Common myeloid progenitor, CD34-positive (primary cell): Measurements from ENCODE around the gene CHMP6.

Experiments used
- CTCF ChIA-PET: fragments of 350-600 bp; sonication (Branson Sonifier 250); formaldehyde crosslinking; loops from one replicate; lab custom pipeline; 2021; ENCODE audit warnings: antibody characterized with exemption; lab: Charles Lee
- POLR2A ChIA-PET: fragments of 350-600 bp; sonication (Branson Sonifier 250); formaldehyde crosslinking; loops from one replicate; lab custom pipeline; 2021; ENCODE audit warnings: antibody characterized with exemption; lab: Charles Lee
- DNase-seq, 3 donors: peaks; one replicate each; pipeline versions ENCODE4 v3.0.0 to v3.0.0-alpha.2; 2013
- H3K27ac ChIP-seq, 2 experiments: 1 replicate in 1 of 2; 2 replicates in 1 of 2; pipeline ENCODE4 v1.7.0; 2013; ENCODE audit warnings: inconsistent platforms in 2 of 2, low read length in 2 of 2, mild to moderate bottlenecking in 2 of 2, low read depth in 1 of 2, moderate library complexity in 1 of 2; ENCODE audit not compliant: severe bottlenecking in 2 of 2, insufficient read depth in 1 of 2, poor library complexity in 1 of 2
- H3K27me3 ChIP-seq, 5 experiments: replicated peaks in 2 of 5; 1 replicate in 3 of 5; 2 replicates in 2 of 5; pipeline versions ENCODE4 v1.6.1 to v1.7.0; 2013; ENCODE audit warnings: low read length in 4 of 5, mild to moderate bottlenecking in 2 of 5, moderate library complexity in 2 of 5, inconsistent platforms in 1 of 5; ENCODE audit not compliant: insufficient read depth in 5 of 5, control insufficient read depth in 4 of 5
- H3K36me3 ChIP-seq, 4 experiments: 1 replicate in 2 of 4; 2 replicates in 2 of 4; pipeline versions ENCODE4 v1.6.1 to v1.7.0; 2013; ENCODE audit warnings: low read length in 3 of 4, control low read depth in 1 of 4, mild to moderate bottlenecking in 1 of 4; ENCODE audit not compliant: control insufficient read depth in 4 of 4, insufficient read depth in 4 of 4
- H3K4me1 ChIP-seq, 4 experiments: 1 replicate in 3 of 4; 2 replicates in 1 of 4; pipeline versions ENCODE4 v1.6.1 to v1.7.1; 2013; ENCODE audit warnings: low read length in 3 of 4, mild to moderate bottlenecking in 3 of 4, control low read depth in 1 of 4, inconsistent platforms in 1 of 4, moderate library complexity in 1 of 4; ENCODE audit not compliant: control insufficient read depth in 4 of 4, insufficient read depth in 4 of 4; ENCODE audit errors: control extremely low read depth in 1 of 4
- H3K4me3 ChIP-seq, 7 experiments: 1 replicate in 4 of 7; 2 replicates in 3 of 7; pipeline versions ENCODE4 v1.5.1 to v1.7.0; 2013; ENCODE audit warnings: mild to moderate bottlenecking in 7 of 7, low read length in 6 of 7, moderate library complexity in 6 of 7, inconsistent platforms in 2 of 7, low read depth in 2 of 7, control low read depth in 1 of 7; ENCODE audit not compliant: insufficient read depth in 4 of 7, control insufficient read depth in 1 of 7; ENCODE audit errors: extremely low read depth in 1 of 7
- H3K9me3 ChIP-seq, 5 experiments: 1 replicate in 4 of 5; 2 replicates in 1 of 5; pipeline versions ENCODE4 v1.6.1 to v1.7.1; 2013; ENCODE audit warnings: low read length in 4 of 5, mild to moderate bottlenecking in 2 of 5, inconsistent platforms in 1 of 5, low read depth in 1 of 5, moderate library complexity in 1 of 5; ENCODE audit not compliant: control insufficient read depth in 4 of 5, insufficient read depth in 2 of 5; ENCODE audit errors: control extremely low read depth in 1 of 5
- WGBS: methylation state at CpG from one replicate; pipeline ENCODE4 v1.1.5; 2013; ENCODE audit not compliant: insufficient coverage; 5-methylcytosine and 5-hydroxymethylcytosine counted together

Gene CHMP6

DNA sequence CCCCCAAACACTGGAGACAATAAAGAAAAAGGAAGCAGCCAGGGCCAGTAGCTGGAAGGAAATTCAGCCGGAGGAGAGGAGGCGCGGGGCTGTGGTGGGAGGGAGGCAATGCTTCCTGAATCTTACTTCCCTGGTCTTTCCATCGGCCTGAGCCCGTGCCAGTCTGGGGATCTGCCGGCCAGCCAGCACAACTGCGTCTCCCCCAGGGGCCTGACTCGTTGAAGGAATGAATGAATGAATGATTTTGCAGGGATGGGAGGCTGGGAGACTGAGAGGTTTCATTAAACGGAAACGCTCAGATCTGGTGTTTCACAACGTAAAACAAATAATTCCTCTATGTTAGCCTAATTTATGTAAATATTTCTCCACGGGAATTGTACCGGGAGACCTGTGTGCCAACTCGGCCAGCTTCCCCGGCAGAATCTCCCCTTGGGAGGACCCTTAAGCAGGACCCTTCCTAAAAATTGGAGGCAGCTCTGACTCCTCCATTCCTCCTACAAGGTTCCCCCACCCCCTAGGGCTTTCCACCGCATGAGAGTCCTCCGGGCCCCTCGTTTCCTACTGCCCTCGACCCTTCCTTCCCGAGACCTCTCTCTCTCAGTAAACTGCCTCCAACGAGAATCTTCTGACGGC, 42.0 kb downstream of the CHMP6 start:
- peaks cover 0 to 39% (median 35%) of the 10 kb centered on the region in 4 experiments for H3K4me1 ChIP-seq
- POLR2A ChIA-PET = no interaction called here
- peaks cover 0 to 25% (median 7%) of the 10 kb centered on the region in 5 experiments for H3K27me3 ChIP-seq
- CTCF ChIA-PET = interaction anchor here (1.2 to 2.6 kb wide), 3 partner anchors 8 to 55 kb away, joined by 3 to 10 read pairs (median 8); no protein-coding TSS in a partner anchor
- peak in 2 of 3 donors; percentile 28 to 42 for DNase-seq
- H3K36me3 ChIP-seq = peaks cover 2 to 21% (median 8%) of the 10 kb centered on the region in 4 experiments
- H3K27ac ChIP-seq = peak overlapping the region in 1 of 2 experiments; percentile 43
- H3K9me3 ChIP-seq = no peaks in the 10 kb centered on the region
- 0% methylated on average over 13 of the region's 22 CpGs for WGBS
- H3K4me3 ChIP-seq = peak overlapping the region; percentile 45 to 88 (median 75)

DNA sequence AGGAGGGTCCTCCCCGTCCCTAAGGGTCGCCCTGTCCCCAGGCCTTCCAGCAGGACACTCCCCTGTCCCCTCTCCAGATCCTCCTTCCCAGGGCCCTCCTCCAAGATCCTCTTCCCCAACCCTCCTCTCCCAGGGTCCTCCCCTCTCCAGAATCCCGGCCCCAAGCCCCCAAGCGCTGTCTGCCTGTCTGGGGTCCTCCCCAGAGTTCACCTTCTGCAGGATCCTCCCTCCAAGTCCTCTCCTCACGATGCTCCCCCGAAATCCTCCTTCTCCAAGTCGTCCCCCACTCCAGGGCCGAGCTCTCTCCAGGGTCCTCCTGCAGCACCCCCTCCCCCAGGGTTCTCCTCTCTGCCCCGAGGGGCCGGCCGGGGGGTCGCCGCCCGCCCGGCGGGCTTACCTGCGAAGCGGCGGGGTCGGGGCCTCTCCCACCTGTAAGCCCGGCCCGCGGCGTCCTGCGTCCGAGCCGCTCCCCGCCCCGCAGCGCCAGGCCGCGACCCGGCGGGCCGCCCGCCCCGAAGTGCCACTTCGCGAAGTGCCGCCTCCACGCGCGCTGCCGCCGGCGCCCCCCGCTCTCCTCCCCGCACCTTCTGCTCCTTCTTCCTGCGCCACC, 42.6 kb downstream of the CHMP6 start:
- ChIA-PET POLR2A (interaction anchor here (1.2 kb wide), 1 partner anchor 16 kb away, joined by 3 read pairs; no protein-coding TSS in a partner anchor), CTCF (interaction anchor here (1.2 to 2.6 kb wide), 3 partner anchors 9 to 54 kb away, joined by 3 to 10 read pairs (median 8); no protein-coding TSS in a partner anchor)
- DNase-seq = peak in 2 of 3 donors; percentile 32 to 47
- WGBS = 0% methylated on average over 17 of the region's 49 CpGs
- no peaks in the 10 kb centered on the region for H3K9me3 ChIP-seq
- peak overlapping the region in 1 of 2 experiments; percentile 43 for H3K27ac ChIP-seq
- H3K27me3 ChIP-seq = peaks cover 0 to 27% (median 7%) of the 10 kb centered on the region in 5 experiments
- H3K4me1 ChIP-seq = peaks cover 0 to 39% (median 35%) of the 10 kb centered on the region in 4 experiments
- H3K4me3 ChIP-seq = peak overlapping the region; percentile 45 to 88 (median 75)
- peaks cover 2 to 21% (median 8%) of the 10 kb centered on the region in 4 experiments for H3K36me3 ChIP-seq

DNA sequence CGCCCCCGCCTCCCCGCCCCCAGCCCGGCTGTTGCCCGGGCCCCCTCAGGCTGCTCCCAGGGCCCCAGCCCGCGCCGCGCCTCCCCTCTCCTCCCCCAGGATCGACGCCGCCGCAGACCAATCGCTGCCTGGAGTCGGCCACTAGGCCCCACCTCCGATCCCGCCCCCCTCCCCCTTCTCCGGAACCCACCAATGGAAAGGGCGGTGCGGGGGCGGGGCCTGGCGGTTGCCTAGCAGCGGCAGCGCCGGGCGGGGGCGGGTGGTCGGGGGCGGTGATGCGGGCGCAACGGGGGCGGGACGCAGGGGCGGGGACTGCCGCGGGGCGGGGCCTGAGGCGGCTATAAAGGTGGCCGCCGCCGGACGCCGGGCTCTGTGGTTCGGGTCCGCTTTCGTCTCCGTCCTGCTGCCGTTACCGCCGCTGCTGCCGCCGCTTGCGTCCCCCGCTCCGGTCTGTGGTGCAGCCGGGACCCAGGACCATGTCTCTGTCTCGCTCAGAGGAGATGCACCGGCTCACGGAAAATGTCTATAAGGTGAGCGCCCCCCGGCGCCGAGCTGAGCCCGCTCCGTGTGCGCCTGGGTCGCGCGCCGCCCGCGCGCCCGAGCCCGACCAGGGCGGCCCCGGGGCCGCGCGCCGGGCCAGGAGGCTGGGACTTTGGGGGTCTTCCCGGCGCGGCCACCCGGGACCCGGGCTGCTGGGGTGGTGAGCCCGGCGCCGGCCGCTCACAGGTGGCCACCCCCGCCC, 43.3 kb downstream of the CHMP6 start, which contains the start of gene BAIAP2:
BAIAP2 (plus strand) TSS at position 373 of the 742 bp plus-strand sequence; CDS start at position 477, 104 bp downstream.
- CTCF ChIA-PET = interaction anchor here (2.6 kb wide), 1 partner anchor 9 kb away, joined by 8 read pairs; no protein-coding TSS in a partner anchor
- Histone ChIP-seq H3K9me3 (no peaks in the 10 kb centered on the region), H3K27me3 (peaks cover 0 to 27% (median 7%) of the 10 kb centered on the region in 5 experiments), H3K4me1 (peaks cover 0 to 45% (median 36%) of the 10 kb centered on the region in 4 experiments), H3K27ac (peak within 1 kb of the TSS in 1 of 2 experiments; percentile 43), H3K4me3 (peak within 1 kb of the TSS; percentile 63 to 88 (median 75)), H3K36me3 (peaks cover 2 to 21% (median 8%) of the 10 kb centered on the region in 4 experiments)
- POLR2A ChIA-PET = interaction anchor here (1.2 kb wide), 1 partner anchor 17 kb away, joined by 3 read pairs; no protein-coding TSS in a partner anchor
- peak; percentile 92 to 97 (median 96) for DNase-seq
- WGBS = under 1% methylated on average over 63 of the region's 92 CpGs

DNA sequence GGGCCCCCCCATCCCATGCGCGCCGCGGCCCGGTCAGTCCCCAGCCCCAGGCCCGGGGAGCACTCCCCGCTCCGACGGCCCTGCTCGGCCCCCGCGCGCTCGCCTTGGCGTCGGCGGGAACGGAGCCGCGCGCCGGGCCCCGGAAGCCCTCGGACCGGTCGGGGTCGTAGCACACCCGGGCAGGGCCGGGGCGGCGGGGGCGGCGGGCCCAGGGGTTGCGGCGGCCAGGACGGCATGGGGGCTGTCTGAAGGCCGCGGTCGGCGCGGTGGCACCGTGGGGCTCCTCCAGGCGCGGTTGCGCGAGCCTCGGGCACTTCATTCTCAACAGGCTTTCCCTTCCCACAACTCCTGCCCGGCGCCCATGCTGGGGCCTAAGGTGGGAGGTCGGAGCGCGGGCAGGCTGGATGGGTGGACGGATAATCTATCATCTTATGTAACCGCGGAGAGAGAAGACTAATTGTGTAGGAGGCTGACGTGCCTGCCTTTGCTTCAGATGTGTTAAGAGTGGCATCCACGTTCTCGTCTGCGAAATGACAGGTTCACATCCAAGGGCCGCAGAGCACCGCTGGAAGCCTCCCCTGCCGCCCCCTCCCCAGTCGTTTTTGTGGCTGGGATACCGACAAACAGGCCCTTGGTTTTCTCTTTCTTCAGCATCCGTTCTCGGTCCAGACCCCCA, 44.0 kb downstream of the CHMP6 start:
- Histone ChIP-seq H3K9me3 (no peaks in the 10 kb centered on the region), H3K27ac (no peak overlapping the region), H3K27me3 (peaks cover 0 to 27% (median 7%) of the 10 kb centered on the region in 5 experiments), H3K4me3 (peak overlapping the region; percentile 15 to 82 (median 71)), H3K36me3 (peaks cover 2 to 21% (median 8%) of the 10 kb centered on the region in 4 experiments), H3K4me1 (peaks cover 0 to 52% (median 41%) of the 10 kb centered on the region in 4 experiments)
- 13% methylated on average over 59 of the region's 66 CpGs for WGBS
- CTCF ChIA-PET = interaction anchor here (0.7 to 2.6 kb wide), 3 partner anchors 10 to 14 kb away, joined by 4 to 8 read pairs (median 5); no protein-coding TSS in a partner anchor
- DNase-seq = peak in 1 of 3 donors; percentile 10
- POLR2A ChIA-PET = interaction anchor here (1.2 kb wide), 1 partner anchor 18 kb away, joined by 3 read pairs; no protein-coding TSS in a partner anchor

DNA sequence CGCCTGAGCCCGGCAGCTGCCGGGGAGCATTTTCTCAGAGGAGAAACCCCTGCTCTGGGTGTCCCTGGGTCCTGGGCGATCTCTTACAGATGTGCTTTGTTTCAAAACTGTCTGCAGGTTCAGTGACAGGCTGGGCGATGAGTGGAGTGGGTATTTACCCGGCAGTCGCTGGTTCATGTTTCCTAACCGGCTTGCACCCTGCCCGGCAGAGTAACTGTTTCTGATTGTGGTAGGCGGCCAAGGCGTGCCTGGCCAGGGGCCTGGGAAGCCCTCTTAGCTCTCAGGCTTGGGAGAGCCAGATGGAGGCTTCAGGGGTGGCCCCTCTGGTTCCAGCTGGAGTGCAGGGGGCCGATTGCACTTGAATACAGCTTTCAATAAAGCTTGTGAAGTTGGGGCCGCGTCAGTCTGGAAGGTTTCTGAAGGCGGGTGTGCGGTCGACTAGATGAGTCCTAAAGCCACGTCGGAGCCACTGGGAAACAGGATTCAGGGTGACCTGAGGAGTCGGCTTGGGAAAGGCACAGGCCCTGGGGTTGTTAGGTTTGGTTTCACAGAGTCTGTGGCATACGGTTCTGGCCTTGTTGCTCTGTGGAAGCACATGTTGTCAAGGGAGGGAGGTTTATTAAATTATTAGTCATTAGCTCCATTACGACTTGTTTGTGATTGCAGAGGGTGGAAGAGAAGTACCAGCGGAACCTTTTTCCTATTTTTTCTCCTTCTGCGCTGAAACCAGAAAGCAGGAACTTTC, 44.7 kb downstream of the CHMP6 start:
- peaks cover 0 to 27% (median 7%) of the 10 kb centered on the region in 5 experiments for H3K27me3 ChIP-seq
- H3K36me3 ChIP-seq = peaks cover 2 to 19% (median 8%) of the 10 kb centered on the region in 4 experiments
- no peak for DNase-seq
- H3K9me3 ChIP-seq = no peaks in the 10 kb centered on the region
- WGBS = 97% methylated on average over 17 of the region's 24 CpGs
- ChIA-PET POLR2A (interaction anchor here (1.1 kb wide), 1 partner anchor 10 kb away, joined by 3 read pairs; no protein-coding TSS in a partner anchor), CTCF (interaction anchor here (0.7 to 1.5 kb wide), 2 partner anchors 12 to 13 kb away, joined by 4 to 5 read pairs; no protein-coding TSS in a partner anchor)
- peak overlapping the region in 5 of 7 experiments; percentile 32 to 82 (median 72) for H3K4me3 ChIP-seq
- peaks cover 0 to 52% (median 39%) of the 10 kb centered on the region in 4 experiments for H3K4me1 ChIP-seq
- no peak overlapping the region for H3K27ac ChIP-seq
